ENCODE data around the gene CENPI.
"Not testable (repeated sequence)": the region's sequence is repeated elsewhere in the genome, so short reads cannot be mapped to it uniquely, and the experiment has no call there.

Gene CENPI

GRCh38 chrX:101097546-101098453 lies at the start of gene CENPI:
Gene CENPI, plus strand, starts transcription at chrX:101098204. Its CDS starts 2,867 bp downstream, at chrX:101101071.
- peak; percentile 14 to 90 (median 80) for DNase-seq

DNA sequence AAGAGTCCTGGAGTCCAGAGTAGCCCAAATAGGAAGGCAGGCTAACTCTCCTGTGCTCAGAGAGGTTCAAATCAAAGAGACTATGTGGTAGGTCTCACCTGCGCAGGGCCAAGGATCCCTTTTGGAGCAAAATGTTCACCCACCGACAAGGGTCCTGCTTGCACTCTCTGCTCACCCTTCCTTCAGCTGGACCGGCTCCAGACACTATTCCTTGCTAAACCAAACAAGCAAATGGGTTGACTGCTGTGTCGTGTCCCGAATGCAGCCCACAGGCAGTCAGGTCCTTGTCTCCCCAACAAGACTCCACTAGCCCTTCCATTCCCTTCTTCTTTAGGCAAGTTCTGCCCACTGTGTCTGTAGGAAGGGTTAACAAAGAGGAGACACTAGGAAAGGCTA lies 46.9 kb upstream of the CENPI start:
- DNase-seq, result peak in 2 of 14 donors; percentile 14 to 36

- peak in 13 of 14 donors; percentile 5 to 75 (median 54) for DNase-seq
Observed at GRCh38 chrX:101051549-101052302, 46.3 kb upstream of the CENPI start, which contains the start of gene TRMT2B. Gene TRMT2B, minus strand, starts transcription at chrX:101052111. Its CDS starts 9,822 bp downstream, at chrX:101042289.

- DNase-seq, result not testable (repeated sequence)
Observed at GRCh38 chrX:101056551-101056950, 41.5 kb upstream of the CENPI start.

GRCh38 chrX:101057093-101057714 lies 40.8 kb upstream of the CENPI start:
- DNase-seq, result no peak

GRCh38 chrX:101062176-101062575 lies 35.8 kb upstream of the CENPI start:
- DNase-seq, result no peak

- DNase-seq, result no peak
Observed at GRCh38 chrX:101071582-101071981, 26.4 kb upstream of the CENPI start.

- DNase-seq, result peak in 3 of 14 donors; percentile 0 to 73 (median 6)
Observed at GRCh38 chrX:101078716-101079598, 19.0 kb upstream of the CENPI start, which contains the start of gene TMEM35A. Gene TMEM35A, plus strand, starts transcription at chrX:101078879. Its CDS starts 124 bp downstream, at chrX:101079003.

DNA sequence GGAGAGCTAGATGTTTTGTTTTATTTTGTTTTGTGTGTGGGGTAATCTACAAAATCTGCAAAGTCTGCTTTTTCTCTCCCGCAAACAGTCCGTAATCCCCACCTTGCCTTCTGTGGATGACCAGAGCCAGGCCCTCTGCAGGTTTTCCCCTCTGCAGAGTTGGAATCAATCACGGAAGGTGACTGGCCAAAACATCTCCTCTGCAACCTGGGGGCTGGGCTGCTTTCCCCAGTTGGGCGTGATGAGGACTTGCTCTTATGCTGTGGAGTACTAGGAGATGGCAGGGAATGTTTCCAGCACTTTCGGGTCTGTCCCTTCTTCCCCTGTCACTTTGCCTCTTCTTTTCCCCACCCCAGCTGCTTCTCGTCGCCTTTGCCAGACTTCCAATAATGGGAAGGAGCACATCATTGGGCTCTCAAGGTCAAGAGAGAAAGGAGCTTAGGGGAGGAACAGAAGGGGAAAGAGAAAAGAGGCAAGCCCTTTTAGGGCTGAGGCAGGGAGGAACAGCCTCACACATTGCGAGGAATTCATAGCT lies 18.2 kb upstream of the CENPI start:
- DNase-seq, result peak in 1 of 14 donors; percentile 64

- DNase-seq, result peak in 1 of 14 donors; percentile 53
Observed at GRCh38 chrX:101080326-101081124, 17.5 kb upstream of the CENPI start.

- peak in 1 of 14 donors; percentile 36 for DNase-seq
Observed at GRCh38 chrX:101081231-101081630, 16.8 kb upstream of the CENPI start.

GRCh38 chrX:101091817-101092216 lies 6.2 kb upstream of the CENPI start:
- DNase-seq, result no peak

DNA sequence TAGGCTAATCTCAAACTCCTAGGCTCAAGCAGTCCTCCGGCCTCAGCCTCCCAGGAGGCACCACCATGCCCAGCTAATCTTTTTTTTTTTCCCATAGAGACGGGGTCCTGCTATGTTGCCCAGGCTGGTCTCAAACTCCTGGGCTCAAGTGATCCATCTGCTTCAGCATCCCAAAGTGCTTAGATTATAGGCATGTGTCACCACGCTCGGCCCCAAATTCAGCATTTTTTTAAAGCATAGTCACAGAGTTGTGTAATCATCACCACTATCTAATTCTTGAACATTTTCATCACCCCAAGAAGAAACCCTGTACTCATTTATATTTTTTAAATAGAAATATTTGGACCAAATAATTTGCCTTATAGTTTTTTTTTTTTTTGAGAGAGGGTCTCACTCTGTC lies 10.3 kb downstream of the CENPI start:
- DNase-seq, result no peak

GRCh38 chrX:101117701-101118100 lies 19.7 kb downstream of the CENPI start:
- no peak for DNase-seq

DNA sequence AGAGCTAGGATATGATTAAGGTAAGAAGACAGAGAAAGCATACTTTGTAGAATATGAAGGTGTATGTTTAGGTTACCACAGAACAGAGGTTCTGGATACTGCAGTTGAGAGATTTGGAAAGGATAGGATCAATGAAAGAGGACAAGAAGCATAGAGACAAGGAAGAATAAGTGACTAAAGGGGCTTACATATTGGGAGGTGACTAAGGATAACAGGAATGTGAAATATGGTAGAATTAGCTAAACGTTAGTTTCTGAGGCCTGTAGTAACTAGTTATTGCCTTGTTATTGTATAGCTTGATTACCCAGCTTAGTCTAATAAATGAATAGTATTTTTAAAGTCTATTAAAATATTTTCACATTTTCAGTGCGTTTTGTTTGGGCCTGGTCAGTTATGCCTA lies 38.2 kb downstream of the CENPI start:
- DNase-seq, result no peak
